Measurements from ENCODE around the gene ACY1.

DNA sequence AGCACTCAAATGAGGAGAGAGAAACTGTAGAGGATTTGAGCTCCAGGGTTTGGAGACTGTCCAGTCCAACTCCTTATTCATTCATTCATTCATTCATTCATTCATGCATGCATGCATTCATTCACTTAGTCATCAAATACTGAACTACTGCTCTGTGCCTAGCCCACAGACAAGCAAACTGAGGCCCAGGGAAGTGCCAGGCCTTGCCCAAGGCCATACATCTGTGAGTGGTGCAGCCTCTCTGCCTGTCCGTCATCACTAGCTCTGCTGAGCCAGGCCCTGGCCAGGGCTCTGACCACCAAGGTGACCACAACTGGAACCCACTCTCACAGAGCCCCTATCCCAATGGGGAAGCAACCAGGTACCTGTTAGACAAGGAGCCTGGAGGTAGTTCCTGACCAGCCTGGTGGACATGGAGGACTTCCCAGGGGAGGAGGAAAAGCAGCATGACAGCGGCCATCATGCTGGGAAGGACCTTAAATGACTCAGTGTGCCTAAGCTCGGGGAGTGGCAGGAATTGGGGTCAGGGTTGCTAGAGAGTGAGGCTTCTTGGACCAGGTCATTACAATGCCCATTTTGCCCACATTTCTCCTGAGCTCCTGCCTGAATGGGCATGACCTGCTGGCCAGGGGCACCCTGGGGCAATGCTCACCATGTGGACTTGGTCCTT lies 39.9 kb downstream of the ACY1 start:
- TF ChIP-seq, protein P1, sequence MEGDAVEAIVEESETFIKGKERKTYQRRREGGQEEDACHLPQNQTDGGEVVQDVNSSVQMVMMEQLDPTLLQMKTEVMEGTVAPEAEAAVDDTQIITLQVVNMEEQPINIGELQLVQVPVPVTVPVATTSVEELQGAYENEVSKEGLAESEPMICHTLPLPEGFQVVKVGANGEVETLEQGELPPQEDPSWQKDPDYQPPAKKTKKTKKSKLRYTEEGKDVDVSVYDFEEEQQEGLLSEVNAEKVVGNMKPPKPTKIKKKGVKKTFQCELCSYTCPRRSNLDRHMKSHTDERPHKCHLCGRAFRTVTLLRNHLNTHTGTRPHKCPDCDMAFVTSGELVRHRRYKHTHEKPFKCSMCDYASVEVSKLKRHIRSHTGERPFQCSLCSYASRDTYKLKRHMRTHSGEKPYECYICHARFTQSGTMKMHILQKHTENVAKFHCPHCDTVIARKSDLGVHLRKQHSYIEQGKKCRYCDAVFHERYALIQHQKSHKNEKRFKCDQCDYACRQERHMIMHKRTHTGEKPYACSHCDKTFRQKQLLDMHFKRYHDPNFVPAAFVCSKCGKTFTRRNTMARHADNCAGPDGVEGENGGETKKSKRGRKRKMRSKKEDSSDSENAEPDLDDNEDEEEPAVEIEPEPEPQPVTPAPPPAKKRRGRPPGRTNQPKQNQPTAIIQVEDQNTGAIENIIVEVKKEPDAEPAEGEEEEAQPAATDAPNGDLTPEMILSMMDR (IDR thresholded peaks at IDR 0.05): no peak
- no peak for TF ChIP-seq POLR2A (IDR thresholded peaks at IDR 0.05)

All from right lobe of liver (tissue), 4 donors.